H1 (cell line): ENCODE data around the gene ZKSCAN1. TPM values are rescaled to one million over a fixed set of nuclear protein-coding genes. Genes with fewer than 3 reads are reported as not detected.

ENCODE experiments used
- CTCF ChIA-PET: fragments of 300-600 bp; sonication (Branson Sonifier 250); formaldehyde crosslinking; loops from one replicate; lab custom pipeline; 2021; ENCODE audit not compliant: partially characterized antibody; lab: Charles Lee
- POLR2A ChIA-PET: fragments of 300-600 bp; sonication (Branson Sonifier 250); formaldehyde crosslinking; loops from one replicate; lab custom pipeline; 2021; ENCODE audit warnings: inconsistent platforms; ENCODE audit not compliant: partially characterized antibody; lab: Charles Lee
- DNase-seq, 2 experiments: peaks; one replicate each; pipeline versions ENCODE4 v3.0.0 to v3.0.0-alpha.2; 2010 to 2022; ENCODE audit warnings: low spot score in 2 of 2, low read depth in 1 of 2, mixed read lengths in 1 of 2
- FAIRE-seq: peaks from 2 replicates; lab custom pipeline; 2011; peaks lifted over from hg19 to GRCh38; lab: Jason Lieb, UNC
- H2AFZ ChIP-seq: 2 replicates; pipeline ENCODE4 v1.8.1; 2012; ENCODE audit warnings: low read length, inconsistent platforms
- H2AK5ac ChIP-seq: 2 replicates; pipeline ENCODE4 v1.6.1; 2013; ENCODE audit warnings: low read depth, low read length
- H2BK120ac ChIP-seq: replicated peaks from 2 replicates; pipeline ENCODE3; 2013; ENCODE audit warnings: low read depth, low read length, inconsistent platforms
- H2BK12ac ChIP-seq: 2 replicates; pipeline ENCODE4 v1.6.1; 2013; ENCODE audit warnings: low read depth, low read length
- H2BK15ac ChIP-seq: 2 replicates; pipeline ENCODE4 v1.6.1; 2013; ENCODE audit warnings: low read length
- H2BK20ac ChIP-seq: 2 replicates; pipeline ENCODE4 v1.6.1; 2013; ENCODE audit warnings: low read length
- H2BK5ac ChIP-seq: 2 replicates; pipeline ENCODE4 v1.6.1; 2013; ENCODE audit warnings: low read depth, low read length
- H3K14ac ChIP-seq: 2 replicates; pipeline ENCODE4 v1.6.1; 2013; ENCODE audit warnings: inconsistent platforms; ENCODE audit not compliant: insufficient read length
- H3K18ac ChIP-seq: 2 replicates; pipeline ENCODE4 v1.6.1; 2013; ENCODE audit warnings: low read length; ENCODE audit errors: extremely low read depth
- H3K23ac ChIP-seq: 2 replicates; pipeline ENCODE4 v1.6.1; 2013; ENCODE audit warnings: inconsistent platforms; ENCODE audit not compliant: insufficient read length
- H3K23me2 ChIP-seq: 2 replicates; pipeline ENCODE4 v1.6.1; 2013; ENCODE audit warnings: low read depth, low read length
- H3K27ac ChIP-seq: 2 replicates; pipeline ENCODE4 v1.6.1; 2011; ENCODE audit warnings: low read depth, low read length, inconsistent platforms
- H3K27me3 ChIP-seq, 4 experiments: replicated peaks in 1 of 4; 1 replicate in 1 of 4; 2 replicates in 3 of 4; pipeline versions ENCODE4 v1.6.1 to v1.8.1; 2011 to 2013; ENCODE audit warnings: low read length in 3 of 4, mild to moderate bottlenecking in 3 of 4, inconsistent platforms in 2 of 4, mixed read lengths in 2 of 4, moderate library complexity in 1 of 4; ENCODE audit not compliant: control insufficient read depth in 3 of 4, insufficient read depth in 3 of 4; ENCODE audit errors: extremely low read depth in 1 of 4
- H3K36me3 ChIP-seq, 4 experiments: 2 replicates each; pipeline versions ENCODE4 v1.6.1 to v1.8.1; 2011 to 2013; ENCODE audit warnings: mild to moderate bottlenecking in 4 of 4, low read length in 3 of 4, moderate library complexity in 2 of 4, control low read depth in 1 of 4, inconsistent platforms in 1 of 4; ENCODE audit not compliant: insufficient read depth in 4 of 4, control insufficient read depth in 2 of 4
- H3K4ac ChIP-seq: replicated peaks from 2 replicates; pipeline ENCODE3; 2013; ENCODE audit warnings: low read length, low read depth, mixed read lengths, inconsistent platforms; ENCODE audit not compliant: insufficient read length
- H3K4me1 ChIP-seq, 4 experiments: replicated peaks in 1 of 4; 1 replicate in 1 of 4; 2 replicates in 3 of 4; pipeline versions ENCODE4 v1.6.1 to v1.8.1; 2011 to 2013; ENCODE audit warnings: low read length in 3 of 4, inconsistent platforms in 2 of 4, mixed read lengths in 1 of 4; ENCODE audit not compliant: insufficient read depth in 4 of 4, control insufficient read depth in 3 of 4
- H3K4me2 ChIP-seq, 2 experiments: 2 replicates each; pipeline versions ENCODE4 v1.6.1 to v1.8.1; 2011 to 2013; ENCODE audit warnings: low read depth in 2 of 2, low read length in 2 of 2, control low read depth in 1 of 2, inconsistent platforms in 1 of 2, mild to moderate bottlenecking in 1 of 2; ENCODE audit not compliant: insufficient read depth in 1 of 2
- H3K4me3 ChIP-seq, 4 experiments: fragments of 200-600, 300-600 bp in 1 of 4; sonication (generic), shearing (Covaris generic), sonication (Bioruptor Twin) in 1 of 4; 2 replicates each; pipeline versions ENCODE4 v1.5.1 to v1.8.1; 2011 to 2016; ENCODE audit warnings: low read length in 4 of 4, low read depth in 3 of 4, control low read depth in 2 of 4, inconsistent platforms in 2 of 4, mild to moderate bottlenecking in 2 of 4, mixed read lengths in 1 of 4, moderate library complexity in 1 of 4; ENCODE audit not compliant: insufficient read depth in 2 of 4; ENCODE audit errors: extremely low read depth in 1 of 4
- H3K56ac ChIP-seq: replicated peaks from 2 replicates; pipeline ENCODE3; 2013; ENCODE audit warnings: low read depth, mild to moderate bottlenecking, mixed read lengths, low read length, inconsistent platforms; ENCODE audit not compliant: insufficient read length
- H3K79me1 ChIP-seq: 2 replicates; pipeline ENCODE4 v1.6.1; 2013; ENCODE audit warnings: low read depth, low read length, control low read depth
- H3K79me2 ChIP-seq, 2 experiments: 2 replicates each; pipeline versions ENCODE4 v1.6.1 to v1.8.1; 2012 to 2013; ENCODE audit warnings: low read length in 2 of 2, mild to moderate bottlenecking in 2 of 2, inconsistent platforms in 1 of 2; ENCODE audit not compliant: insufficient read depth in 2 of 2, control insufficient read depth in 1 of 2
- H3K9ac ChIP-seq, 4 experiments: replicated peaks in 1 of 4; 1 replicate in 1 of 4; 2 replicates in 3 of 4; pipeline versions ENCODE4 v1.6.1 to v1.8.1; 2011 to 2013; ENCODE audit warnings: low read depth in 3 of 4, low read length in 3 of 4, control low read depth in 2 of 4, mild to moderate bottlenecking in 2 of 4, moderate library complexity in 2 of 4, inconsistent platforms in 1 of 4; ENCODE audit errors: extremely low read depth in 1 of 4
- H3K9me3 ChIP-seq, 2 experiments: 2 replicates each; pipeline versions ENCODE4 v1.6.1 to v1.8.1; 2012 to 2013; ENCODE audit warnings: mild to moderate bottlenecking in 2 of 2, moderate library complexity in 2 of 2, control low read depth in 1 of 2, inconsistent platforms in 1 of 2, low read depth in 1 of 2, low read length in 1 of 2, mixed read lengths in 1 of 2; ENCODE audit not compliant: insufficient read depth in 2 of 2
- H4K20me1 ChIP-seq, 2 experiments: replicated peaks in 1 of 2; 2 replicates each; pipeline versions ENCODE3 to v1.8.1; 2011 to 2013; ENCODE audit warnings: inconsistent platforms in 2 of 2, low read length in 2 of 2, mild to moderate bottlenecking in 1 of 2; ENCODE audit not compliant: insufficient read depth in 2 of 2, control insufficient read depth in 1 of 2
- H4K5ac ChIP-seq: 2 replicates; pipeline ENCODE4 v1.6.1; 2013; ENCODE audit warnings: low read length, low read depth, mixed read lengths, inconsistent platforms; ENCODE audit not compliant: insufficient read length
- H4K8ac ChIP-seq: 2 replicates; pipeline ENCODE4 v1.8.0; 2013; ENCODE audit warnings: mild to moderate bottlenecking, moderate library complexity, low read length, inconsistent platforms; ENCODE audit not compliant: insufficient read depth; ENCODE audit errors: extremely low read depth
- H4K91ac ChIP-seq: replicated peaks from 2 replicates; pipeline ENCODE3; 2013; ENCODE audit warnings: low read length, mixed read lengths, inconsistent platforms; ENCODE audit not compliant: insufficient read length
- BCL11A ChIP-seq, 2 experiments: IDR thresholded peaks; one replicate each; pipeline ENCODE4 v1.6.1; 2011; ENCODE audit warnings: low read depth in 2 of 2, low read length in 2 of 2, mild to moderate bottlenecking in 2 of 2
- CHD2 ChIP-seq: IDR thresholded peaks from 2 replicates; pipeline ENCODE4 v1.6.1; 2012; ENCODE audit warnings: low read length, improper control_type of control experiment
- CTCF ChIP-seq, 3 experiments: IDR thresholded peaks; 1 replicate in 2 of 3; 2 replicates in 1 of 3; pipeline versions ENCODE4 v1.5.1 to v1.6.1; 2011; ENCODE audit warnings: low read length in 3 of 3, mild to moderate bottlenecking in 3 of 3, inconsistent platforms in 2 of 3, low read depth in 1 of 3, moderate library complexity in 1 of 3; ENCODE audit not compliant: insufficient read depth in 1 of 3; ENCODE audit errors: control extremely low read depth in 1 of 3
- EP300 ChIP-seq, 2 experiments: IDR thresholded peaks; 1 replicate in 1 of 2; 2 replicates in 1 of 2; pipeline ENCODE4 v1.6.1; 2011 to 2012; ENCODE audit warnings: low read depth in 2 of 2, low read length in 2 of 2, mild to moderate bottlenecking in 2 of 2, borderline replicate concordance in 1 of 2, inconsistent platforms in 1 of 2, moderate library complexity in 1 of 2
- RNF2 ChIP-seq: fragments of 200-900, 300-1000 bp; sonication (generic); IDR thresholded peaks from 2 replicates; pipeline ENCODE4 v1.7.1; 2016; ENCODE audit warnings: borderline replicate concordance, low read depth, mild to moderate bottlenecking, antibody characterized with exemption, low read length; ENCODE audit not compliant: poor library complexity, severe bottlenecking; ENCODE audit errors: missing control alignments
- TBP ChIP-seq: IDR thresholded peaks from 2 replicates; pipeline ENCODE4 v1.6.1; 2011; ENCODE audit warnings: low read depth, low read length, improper control_type of control experiment
- USF2 ChIP-seq: IDR thresholded peaks from 2 replicates; pipeline ENCODE4 v1.6.1; 2011; ENCODE audit warnings: low read length, improper control_type of control experiment
- WGBS, 2 experiments: shearing (Covaris generic) in 1 of 2; methylation state at CpG; one replicate each; pipeline versions ENCODE4 v1.1.6 to v1.1.7; 2013 to 2015; ENCODE audit warnings: low lambda C conversion rate in 2 of 2, mixed read lengths in 2 of 2, inconsistent platforms in 1 of 2, low coverage in 1 of 2, missing lambda C conversion rate in 1 of 2; ENCODE audit not compliant: insufficient replicate concordance in 2 of 2, insufficient coverage in 1 of 2, insufficient read length in 1 of 2; ENCODE audit errors: extremely low coverage in 1 of 2, missing lambda C conversion rate in 1 of 2; 5-methylcytosine and 5-hydroxymethylcytosine counted together
- polyA plus RNA-seq, 7 experiments: library from polyadenylated mRNA; depleted of rRNA in 3 of 7; stranded (reverse) in 5 of 7; unstranded in 2 of 7; fragments of >200 nt in 5 of 7; fragments of 200-250 nt in 2 of 7; gene quantifications; 1 replicate in 5 of 7; 2 replicates in 1 of 7; 4 replicates in 1 of 7; pipeline versions ENCODE4 v1.2.1 to v1.2.3, GENCODE V29; 2011 to 2013; ENCODE audit warnings: missing spikeins in 2 of 7, mixed read lengths in 2 of 7
- total RNA-seq: library from RNA; stranded (reverse); fragmentation: NEBNext Ultra II Directional; extraction: Animal tissue kit (Norgen Biotek cat#: 25700); gene quantifications from 2 replicates; pipeline ENCODE4 v1.2.1, GENCODE V29; 2021

The ZKSCAN1 gene
- total and polyA plus RNA-seq, 2 of the 8 experiments (the other 6 are each of a cell fraction or from before 2014, with no cell fraction given) = 8.2 to 40.6 TPM

- no peak overlapping the region for H3K23ac ChIP-seq
- H3K36me3 ChIP-seq = peaks cover 18 to 29% (median 25%) of the 10 kb centered on the region in 4 experiments
- H2AFZ ChIP-seq = no peak overlapping the region
- H3K14ac ChIP-seq = no peak overlapping the region
- H3K4me2 ChIP-seq = peak overlapping the region; percentile 66 to 70
- DNase-seq (no peak), FAIRE-seq (no peak)
- peak overlapping the region; percentile 5 for H3K56ac ChIP-seq
- no peak overlapping the region for H2BK20ac ChIP-seq
- no peak overlapping the region; the same call in 1 of the 2 replicates for H4K8ac ChIP-seq
- peaks cover 4% of the 10 kb centered on the region; the same call in 1 of the 2 replicates for H3K23me2 ChIP-seq
- no peaks in the 10 kb centered on the region for H3K9me3 ChIP-seq
- 0 out of 2 replicates have a peak overlapping the region, but pooled peaks have one; percentile 6 for H2BK15ac ChIP-seq
- WGBS, 2 experiments = 84% methylated on average over 11 of the region's 11 CpGs; no CpG with 5 or more reads in 1 of the 2 experiments
- peaks cover 8% of the 10 kb centered on the region in 2 experiments for H4K20me1 ChIP-seq
- no peaks in the 10 kb centered on the region for H3K27me3 ChIP-seq
- H2BK120ac ChIP-seq = peak overlapping the region; percentile 4
- H3K18ac ChIP-seq = peak overlapping the region; percentile 76; the same call in 1 of the 2 replicates
- POLR2A ChIA-PET = interaction anchor here (0.7 to 19.5 kb wide), 12 partner anchors 6 to 90 kb away, joined by 3 to 722 read pairs (median 4); partner anchors contain the start of genes AP4M1, MBLAC1, MCM7 and ZSCAN21
- no peak overlapping the region for H2AK5ac ChIP-seq
- H3K79me1 ChIP-seq = no peaks in the 10 kb centered on the region
- H2BK12ac ChIP-seq = 0 out of 2 replicates have a peak overlapping the region, but pooled peaks have one; percentile 1
- peak overlapping the region; percentile 50 for H4K91ac ChIP-seq
- H3K4ac ChIP-seq = peak overlapping the region; percentile 11
- H3K79me2 ChIP-seq = peaks cover 0 to 6% of the 10 kb centered on the region in 2 experiments; a peak in 1 of 4 replicates
- H3K9ac ChIP-seq = peak overlapping the region in 3 of 4 experiments; percentile 2 to 62 (median 21); a peak in 4 of 7 replicates
- H3K4me1 ChIP-seq = peaks cover 0 to 3% (median 0%) of the 10 kb centered on the region in 4 experiments; a peak in 2 of 7 replicates
- 0 out of 2 replicates have a peak overlapping the region, but pooled peaks have one; percentile 18 for H2BK5ac ChIP-seq
- CTCF ChIA-PET = interaction anchor here (0.7 to 1.2 kb wide), 2 partner anchors 44 to 47 kb away, joined by 3 read pairs; no protein-coding TSS in a partner anchor
- peak overlapping the region; percentile 85 for H4K5ac ChIP-seq
- peak overlapping the region; percentile 78 to 98 (median 96) for H3K4me3 ChIP-seq
- H3K27ac ChIP-seq = peak overlapping the region; percentile 19
- TF ChIP-seq CTCF (IDR thresholded peaks at IDR 0.05; ENCODE audit: control extremely low read depth in 1 of 3, insufficient read depth in 1 of 3, low read depth in 1 of 3, low read length in 3 of 3) = no peak
- TF ChIP-seq TBP = no peak
- no peak for TF ChIP-seq BCL11A (IDR thresholded peaks at IDR 0.05; ENCODE audit: low read depth in 2 of 2, low read length in 2 of 2)
- no peak for TF ChIP-seq RNF2
- no peak for TF ChIP-seq CHD2
- TF ChIP-seq USF2 = no peak
- TF ChIP-seq EP300 (IDR thresholded peaks at IDR 0.05; ENCODE audit: borderline replicate concordance in 1 of 2, low read depth in 2 of 2, low read length in 2 of 2) = no peak
Observed at GRCh38 chr7:100088095-100088620, 72.8 kb downstream of the ZKSCAN1 start.
